NB4 (cell line): ENCODE data around the gene CACNA1F.

Source experiments
- POLR2A ChIP-seq: IDR thresholded peaks from 2 replicates; pipeline ENCODE4 v1.6.1; 2011; ENCODE audit warnings: mild to moderate bottlenecking; ENCODE audit not compliant: insufficient read length; ENCODE audit errors: extremely low read depth
- TF ChIP-seq, protein P1 (sequence below): IDR thresholded peaks from one replicate; pipeline ENCODE4 v1.5.1; 2012; ENCODE audit warnings: low read depth, low read length
- TF ChIP-seq, protein P2 (sequence below): IDR thresholded peaks from 2 replicates; pipeline ENCODE4 v1.6.1; 2011; ENCODE audit warnings: low read depth, low read length

DNA sequence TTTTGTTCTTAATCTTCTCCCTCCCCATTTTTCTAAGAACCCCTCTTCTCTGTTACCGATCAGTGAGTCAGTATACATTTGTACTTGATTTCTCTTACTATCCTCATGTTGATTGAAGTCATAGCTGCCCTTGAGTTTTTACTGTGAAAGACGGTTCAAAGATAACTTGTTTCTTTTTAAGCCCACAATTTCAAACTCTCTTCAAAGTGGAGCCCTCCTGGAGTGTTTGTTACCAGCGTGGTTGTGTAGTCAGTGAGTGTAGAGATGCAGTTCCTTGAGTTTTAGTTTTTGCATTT, 44.3 kb upstream of the CACNA1F start:
- TF ChIP-seq, protein P1, sequence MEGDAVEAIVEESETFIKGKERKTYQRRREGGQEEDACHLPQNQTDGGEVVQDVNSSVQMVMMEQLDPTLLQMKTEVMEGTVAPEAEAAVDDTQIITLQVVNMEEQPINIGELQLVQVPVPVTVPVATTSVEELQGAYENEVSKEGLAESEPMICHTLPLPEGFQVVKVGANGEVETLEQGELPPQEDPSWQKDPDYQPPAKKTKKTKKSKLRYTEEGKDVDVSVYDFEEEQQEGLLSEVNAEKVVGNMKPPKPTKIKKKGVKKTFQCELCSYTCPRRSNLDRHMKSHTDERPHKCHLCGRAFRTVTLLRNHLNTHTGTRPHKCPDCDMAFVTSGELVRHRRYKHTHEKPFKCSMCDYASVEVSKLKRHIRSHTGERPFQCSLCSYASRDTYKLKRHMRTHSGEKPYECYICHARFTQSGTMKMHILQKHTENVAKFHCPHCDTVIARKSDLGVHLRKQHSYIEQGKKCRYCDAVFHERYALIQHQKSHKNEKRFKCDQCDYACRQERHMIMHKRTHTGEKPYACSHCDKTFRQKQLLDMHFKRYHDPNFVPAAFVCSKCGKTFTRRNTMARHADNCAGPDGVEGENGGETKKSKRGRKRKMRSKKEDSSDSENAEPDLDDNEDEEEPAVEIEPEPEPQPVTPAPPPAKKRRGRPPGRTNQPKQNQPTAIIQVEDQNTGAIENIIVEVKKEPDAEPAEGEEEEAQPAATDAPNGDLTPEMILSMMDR = no peak
- TF ChIP-seq, protein P2, sequence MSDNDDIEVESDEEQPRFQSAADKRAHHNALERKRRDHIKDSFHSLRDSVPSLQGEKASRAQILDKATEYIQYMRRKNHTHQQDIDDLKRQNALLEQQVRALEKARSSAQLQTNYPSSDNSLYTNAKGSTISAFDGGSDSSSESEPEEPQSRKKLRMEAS = no peak
- no peak for TF ChIP-seq POLR2A
